BE2C (cell line): ENCODE measurements around the gene ADGRG6.

ENCODE experiments used
- DNase-seq: peaks from one replicate; pipeline ENCODE4 v3.0.0-alpha.2; 2020
- H3K27me3 ChIP-seq: fragments of 250-450 bp; sonication (Bioruptor Pico); 2 replicates; pipeline ENCODE4 v1.5.1; 2020; ENCODE audit warnings: mild to moderate bottlenecking
- H3K36me3 ChIP-seq: fragments of 250-450 bp; sonication (Bioruptor Pico); 2 replicates; pipeline ENCODE4 v1.5.1; 2020; ENCODE audit warnings: mild to moderate bottlenecking
- H3K4me1 ChIP-seq: fragments of 250-450 bp; sonication (Bioruptor Pico); 2 replicates; pipeline ENCODE4 v1.5.1; 2020
- H3K4me3 ChIP-seq: 2 replicates; pipeline ENCODE4 v1.5.1; 2011; ENCODE audit warnings: low read depth, low read length
- H3K9me3 ChIP-seq: fragments of 250-450 bp; sonication (Bioruptor Pico); 2 replicates; pipeline ENCODE4 v1.5.1; 2020
- TF ChIP-seq, protein P1 (sequence below): IDR thresholded peaks from 2 replicates; pipeline ENCODE4 v1.5.1; 2012; ENCODE audit warnings: mild to moderate bottlenecking, low read depth, low read length

ADGRG6 gene

GRCh38 chr6:142285235-142286087 is 16.3 kb upstream of the ADGRG6 start:
- H3K9me3 ChIP-seq, result no peaks in the 10 kb centered on the region
- H3K4me1 ChIP-seq, result no peaks in the 10 kb centered on the region
- no peaks in the 10 kb centered on the region for H3K36me3 ChIP-seq
- TF ChIP-seq, protein P1, sequence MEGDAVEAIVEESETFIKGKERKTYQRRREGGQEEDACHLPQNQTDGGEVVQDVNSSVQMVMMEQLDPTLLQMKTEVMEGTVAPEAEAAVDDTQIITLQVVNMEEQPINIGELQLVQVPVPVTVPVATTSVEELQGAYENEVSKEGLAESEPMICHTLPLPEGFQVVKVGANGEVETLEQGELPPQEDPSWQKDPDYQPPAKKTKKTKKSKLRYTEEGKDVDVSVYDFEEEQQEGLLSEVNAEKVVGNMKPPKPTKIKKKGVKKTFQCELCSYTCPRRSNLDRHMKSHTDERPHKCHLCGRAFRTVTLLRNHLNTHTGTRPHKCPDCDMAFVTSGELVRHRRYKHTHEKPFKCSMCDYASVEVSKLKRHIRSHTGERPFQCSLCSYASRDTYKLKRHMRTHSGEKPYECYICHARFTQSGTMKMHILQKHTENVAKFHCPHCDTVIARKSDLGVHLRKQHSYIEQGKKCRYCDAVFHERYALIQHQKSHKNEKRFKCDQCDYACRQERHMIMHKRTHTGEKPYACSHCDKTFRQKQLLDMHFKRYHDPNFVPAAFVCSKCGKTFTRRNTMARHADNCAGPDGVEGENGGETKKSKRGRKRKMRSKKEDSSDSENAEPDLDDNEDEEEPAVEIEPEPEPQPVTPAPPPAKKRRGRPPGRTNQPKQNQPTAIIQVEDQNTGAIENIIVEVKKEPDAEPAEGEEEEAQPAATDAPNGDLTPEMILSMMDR, result no peak
- H3K27me3 ChIP-seq, result no peaks in the 10 kb centered on the region
- H3K4me3 ChIP-seq, result no peak overlapping the region
- DNase-seq, result no peak

DNA sequence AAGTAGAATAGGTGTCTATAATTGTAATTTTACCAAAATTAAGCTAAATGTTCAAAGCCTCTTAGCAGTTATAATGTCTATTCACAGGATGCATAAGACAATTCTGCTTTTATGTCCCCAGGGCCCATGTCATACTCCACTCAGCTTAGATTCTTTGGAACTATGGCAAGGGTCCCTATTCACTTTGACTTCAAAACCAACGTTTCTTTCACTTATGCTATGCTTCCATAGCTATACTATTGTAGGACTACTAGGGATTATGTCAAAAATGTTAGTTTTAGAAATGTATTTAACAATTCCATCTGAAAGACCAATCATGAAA is 15.8 kb upstream of the ADGRG6 start:
- Histone ChIP-seq H3K9me3 (no peaks in the 10 kb centered on the region), H3K36me3 (no peaks in the 10 kb centered on the region), H3K4me3 (no peak overlapping the region), H3K27me3 (no peaks in the 10 kb centered on the region), H3K4me1 (no peaks in the 10 kb centered on the region)
- TF ChIP-seq, protein P1, result no peak
- DNase-seq, result no peak

- Histone ChIP-seq H3K9me3 (no peaks in the 10 kb centered on the region), H3K4me3 (no peak overlapping the region), H3K4me1 (no peaks in the 10 kb centered on the region), H3K36me3 (no peaks in the 10 kb centered on the region), H3K27me3 (no peaks in the 10 kb centered on the region)
- DNase-seq, result no peak
- TF ChIP-seq, protein P1, result no peak
Observed at GRCh38 chr6:142289687-142290086, 12.1 kb upstream of the ADGRG6 start.

- TF ChIP-seq, protein P1, result no peak
- Histone ChIP-seq H3K4me3 (no peak overlapping the region), H3K9me3 (no peaks in the 10 kb centered on the region), H3K27me3 (no peaks in the 10 kb centered on the region), H3K36me3 (no peaks in the 10 kb centered on the region), H3K4me1 (no peaks in the 10 kb centered on the region)
- DNase-seq, result no peak
Observed at GRCh38 chr6:142290851-142291250, 11.0 kb upstream of the ADGRG6 start.

DNA sequence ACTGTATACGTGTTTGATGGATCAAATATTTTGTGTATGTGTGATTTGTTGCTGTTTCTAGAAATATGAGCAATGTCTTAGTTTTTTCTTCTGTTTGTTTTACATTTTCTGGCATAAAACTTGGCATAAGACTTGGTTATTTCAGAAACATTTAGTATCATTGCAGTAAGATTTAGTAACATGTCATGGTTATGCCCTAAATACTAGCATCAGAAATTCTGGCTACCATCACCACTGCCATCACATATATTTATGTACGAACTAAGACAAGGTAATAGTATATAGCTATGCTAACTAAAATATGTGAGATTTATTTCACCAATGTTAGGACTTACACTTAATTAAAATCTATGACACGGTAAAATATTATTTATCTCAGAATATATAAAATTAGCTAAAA is 10.3 kb upstream of the ADGRG6 start:
- Histone ChIP-seq H3K4me1 (no peaks in the 10 kb centered on the region), H3K4me3 (no peak overlapping the region), H3K27me3 (no peaks in the 10 kb centered on the region)

More for the DNA sequence above, 10.3 kb upstream of the ADGRG6 start:
- DNase-seq, result no peak
- TF ChIP-seq, protein P1, result no peak
- Histone ChIP-seq H3K36me3 (no peaks in the 10 kb centered on the region), H3K9me3 (no peaks in the 10 kb centered on the region)
